Left lung (tissue), 10 donors: Measurements from ENCODE around the gene FPR1. TPM values are rescaled to one million over a fixed set of nuclear protein-coding genes. Genes with fewer than 3 reads are reported as not detected.
A peak's percentile ranks its signal among the peaks of the same experiment; 100 is the strongest.

Experiments
- ATAC-seq: fragments of 200-7000 bp; cut with Tn5 transposase; one replicate; pipeline ENCODE4 v1.9.1; 2020; ENCODE audit warnings: moderate library complexity
- DNase-seq, 4 donors: peaks; one replicate each; pipeline ENCODE4 v3.0.0-alpha.2; 2013 to 2020
- H3K27ac ChIP-seq, 2 donors: fragments of 200-600 bp; sonication (generic) in 1 of 2; one replicate each; pipeline versions ENCODE4 v1.5.0 to v1.8.0; 2020 to 2021
- H3K27me3 ChIP-seq, 2 donors: fragments of 200-600 bp; sonication (generic) in 1 of 2; one replicate each; pipeline versions ENCODE4 v1.5.0 to v1.8.0; 2020 to 2021
- H3K36me3 ChIP-seq, 2 donors: fragments of 200-600 bp; sonication (generic) in 1 of 2; one replicate each; pipeline versions ENCODE4 v1.5.0 to v1.8.0; 2020 to 2021
- H3K4me1 ChIP-seq, 2 donors: fragments of 200-600 bp; one replicate each; pipeline ENCODE4 v1.8.0; 2021
- H3K4me3 ChIP-seq, 2 donors: fragments of 200-600 bp; sonication (generic) in 1 of 2; one replicate each; pipeline versions ENCODE4 v1.5.0 to v1.8.0; 2020 to 2021; ENCODE audit warnings: mild to moderate bottlenecking in 1 of 2
- H3K9me3 ChIP-seq, 2 donors: fragments of 200-600 bp; sonication (generic) in 1 of 2; one replicate each; pipeline versions ENCODE4 v1.5.0 to v1.8.0; 2020 to 2021
- CTCF ChIP-seq, 2 donors: fragments of 200-600 bp; sonication (generic) in 1 of 2; IDR thresholded peaks; one replicate each; pipeline versions ENCODE4 v1.5.0 to v1.8.0; 2021; ENCODE audit warnings: antibody characterized with exemption in 2 of 2
- intact Hi-C, 2 donors: fragments of 100-400 bp; cut with DNase I; formaldehyde crosslinking; loops; one replicate each; pipeline versions ENCODE4 v1.11.2 to v1.14.2; 2022
- polyA plus RNA-seq, 6 donors: library from polyadenylated mRNA; unstranded; fragments of 120-200 nt; gene quantifications; one replicate each; pipeline ENCODE4 v1.2.1, GENCODE V29; 2013; ENCODE audit not compliant: insufficient read length in 6 of 6
- total RNA-seq, 2 donors: library from RNA; stranded (reverse); fragmentation: NEBNext Ultra II Directional; extraction: Animal tissue kit (Norgen Biotek cat#: 25700); gene quantifications; one replicate each; pipeline ENCODE4 v1.2.1, GENCODE V29; 2021
- donor health status: DM: no; HTN: yes; CAD: no.
- donor health status: DM: no; HTN: no; CAD: no.

Gene FPR1
- total and polyA plus RNA-seq, 8 donors, result 1.6 to 193 (median 2.2) TPM

GRCh38 chr19:51771376-51772130 is 19.9 kb upstream of the FPR1 start:
- intact Hi-C loops, result no loop called here
- peaks cover 0 to 52% of the 10 kb centered on the region in 2 donors for H3K4me1 ChIP-seq
- ATAC-seq (peak; percentile 29), DNase-seq (no peak)
- peaks cover 0 to 11% of the 10 kb centered on the region in 2 donors for H3K36me3 ChIP-seq
- H3K9me3 ChIP-seq, result peaks cover 0 to 1% of the 10 kb centered on the region in 2 donors
- H3K27me3 ChIP-seq, result peaks cover 0 to 22% of the 10 kb centered on the region in 2 donors
- no peak overlapping the region for H3K4me3 ChIP-seq
- no peak for TF ChIP-seq CTCF (IDR thresholded peaks at IDR 0.05)
- H3K27ac ChIP-seq, result peak overlapping the region; percentile 5 to 85

- TF ChIP-seq CTCF (IDR thresholded peaks at IDR 0.05), result no peak
- Histone ChIP-seq H3K36me3 (peaks cover 0 to 11% of the 10 kb centered on the region in 2 donors), H3K27ac (peak overlapping the region in 1 of 2 donors; percentile 85), H3K4me3 (no peak overlapping the region), H3K4me1 (peaks cover 0 to 57% of the 10 kb centered on the region in 2 donors), H3K9me3 (no peaks in the 10 kb centered on the region), H3K27me3 (peaks cover 0 to 21% of the 10 kb centered on the region in 2 donors)
- intact Hi-C loops, result no loop called here
- no peak for ATAC-seq
- no peak for DNase-seq
Measured at GRCh38 chr19:51766461-51766860, 14.8 kb upstream of the FPR1 start.

GRCh38 chr19:51765086-51765485 is 13.4 kb upstream of the FPR1 start:
- H3K36me3 ChIP-seq, result peaks cover 0 to 11% of the 10 kb centered on the region in 2 donors
- no peaks in the 10 kb centered on the region for H3K9me3 ChIP-seq
- intact Hi-C loops, result no loop called here
- H3K27ac ChIP-seq, result peak overlapping the region in 1 of 2 donors; percentile 85
- H3K4me3 ChIP-seq, result peak overlapping the region in 1 of 2 donors; percentile 41
- peaks cover 0 to 12% of the 10 kb centered on the region in 2 donors for H3K27me3 ChIP-seq
- DNase-seq, result no peak
- TF ChIP-seq CTCF (IDR thresholded peaks at IDR 0.05), result no peak
- H3K4me1 ChIP-seq, result peaks cover 0 to 43% of the 10 kb centered on the region in 2 donors
- no peak for ATAC-seq

- Histone ChIP-seq H3K27ac (peak overlapping the region in 1 of 2 donors; percentile 85), H3K36me3 (no peaks in the 10 kb centered on the region), H3K27me3 (peaks cover 0 to 12% of the 10 kb centered on the region in 2 donors), H3K9me3 (no peaks in the 10 kb centered on the region), H3K4me3 (peak overlapping the region in 1 of 2 donors; percentile 41), H3K4me1 (peaks cover 0 to 21% of the 10 kb centered on the region in 2 donors)
- peak; percentile 33 for ATAC-seq
- DNase-seq, result no peak
- intact Hi-C loops, result no loop called here
- TF ChIP-seq CTCF (IDR thresholded peaks at IDR 0.05), result no peak
Measured at GRCh38 chr19:51761696-51762095, 10.0 kb upstream of the FPR1 start.

- Histone ChIP-seq H3K4me3 (peak within 1 kb of the TSS in 1 of 2 donors; percentile 41), H3K27ac (peak within 1 kb of the TSS in 1 of 2 donors; percentile 85), H3K27me3 (peaks cover 0 to 12% of the 10 kb centered on the region in 2 donors), H3K4me1 (peaks cover 0 to 20% of the 10 kb centered on the region in 2 donors), H3K9me3 (no peaks in the 10 kb centered on the region), H3K36me3 (no peaks in the 10 kb centered on the region)
- TF ChIP-seq CTCF (IDR thresholded peaks at IDR 0.05), result no peak
- ATAC-seq, result peak; percentile 22
- no peak for DNase-seq
- intact Hi-C loops, result no loop called here
Measured at GRCh38 chr19:51760697-51761356, 9.1 kb upstream of the FPR1 start, which contains the start of gene FPR2. TSS of gene FPR2 (plus strand) at chr19:51761180. CDS start at chr19:51768659, 7,479 bp downstream.
